PC-3 (cell line): Measurements from ENCODE around the gene ANGPTL4. TPM values are rescaled to one million over a fixed set of nuclear protein-coding genes. Genes with fewer than 3 reads are reported as not detected.

ENCODE experiments used
- ATAC-seq: fragments of 200-7000 bp; cut with Tn5 transposase; 2 replicates; pipeline ENCODE4 v1.9.1; 2020; ENCODE audit warnings: mild to moderate bottlenecking, moderate library complexity
- BruUV-seq: library from RNA; stranded (reverse); fragments of 400-500 nt; replicated peaks from 2 replicates; lab custom pipeline; 2021; lab: Mats Ljungman, UMichigan
- CTCF ChIA-PET: fragments of 300-600 bp; sonication (Branson Sonifier 250); formaldehyde crosslinking; loops from one replicate; lab custom pipeline; 2022; ENCODE audit warnings: antibody characterized with exemption; lab: Charles Lee
- POLR2A ChIA-PET: fragments of 300-600 bp; sonication (Branson Sonifier 250); formaldehyde crosslinking; loops from one replicate; lab custom pipeline; 2022; ENCODE audit warnings: antibody characterized with exemption; ENCODE audit not compliant: unreplicated experiment; lab: Charles Lee
- DNase-seq: peaks from one replicate; pipeline ENCODE4 v3.0.0-alpha.2; 2015
- H2AFZ ChIP-seq: fragments of 300-600 bp; sonication (generic); 2 replicates; pipeline ENCODE4 v1.6.0; 2016; ENCODE audit warnings: antibody characterized with exemption, low read length
- H3F3A ChIP-seq: fragments of 300-600 bp; sonication (generic); one replicate; pipeline ENCODE4 v1.6.0; 2017; ENCODE audit warnings: antibody characterized with exemption, low read length, control low read depth, mild to moderate bottlenecking; ENCODE audit not compliant: unreplicated experiment
- H3K27ac ChIP-seq: fragments of 300-600 bp; sonication (generic); 2 replicates; pipeline ENCODE4 v1.5.1; 2016; ENCODE audit warnings: mild to moderate bottlenecking, low read length
- H3K27me3 ChIP-seq: fragments of 300-600 bp; sonication (generic); 2 replicates; pipeline ENCODE4 v1.6.1; 2016; ENCODE audit warnings: low read length, mixed read lengths
- H3K36me3 ChIP-seq: fragments of 300-600 bp; sonication (generic); 2 replicates; pipeline ENCODE4 v1.6.1; 2016; ENCODE audit warnings: low read depth, mixed run types, low read length, mixed read lengths
- H3K4me1 ChIP-seq: fragments of 300-600 bp; sonication (generic); 2 replicates; pipeline ENCODE4 v1.5.1; 2016; ENCODE audit warnings: low read length; ENCODE audit not compliant: insufficient read depth
- H3K4me2 ChIP-seq: fragments of 300-600 bp; sonication (generic); 2 replicates; pipeline ENCODE4 v1.6.0; 2016; ENCODE audit warnings: low read length
- H3K4me3 ChIP-seq: fragments of 300-600 bp; sonication (generic); 2 replicates; pipeline ENCODE4 v1.5.1; 2016; ENCODE audit warnings: mild to moderate bottlenecking, low read length, mixed read lengths
- H3K79me2 ChIP-seq: fragments of 300-600 bp; sonication (generic); 2 replicates; pipeline ENCODE4 v1.6.1; 2017; ENCODE audit warnings: low read length, mixed read lengths
- H3K9ac ChIP-seq: fragments of 300-600 bp; sonication (generic); 2 replicates; pipeline ENCODE4 v1.6.0; 2016; ENCODE audit warnings: mild to moderate bottlenecking, low read length
- H3K9me2 ChIP-seq: fragments of 300-600 bp; sonication (generic); replicated peaks from 2 replicates; pipeline ENCODE4 v1.6.1; 2016; ENCODE audit warnings: mixed run types, low read length, mixed read lengths
- H3K9me3 ChIP-seq: fragments of 300-600 bp; sonication (generic); 2 replicates; pipeline ENCODE4 v1.6.1; 2016; ENCODE audit warnings: low read length, mixed read lengths
- H4K20me1 ChIP-seq: fragments of 300-600 bp; sonication (generic); 2 replicates; pipeline ENCODE4 v1.6.1; 2016; ENCODE audit warnings: low read length, mixed read lengths
- CTCF ChIP-seq: fragments of 300-600 bp; sonication (generic); conservative IDR thresholded peaks from 2 replicates; pipeline ENCODE4 v1.5.1; 2017; ENCODE audit warnings: antibody characterized with exemption, low read depth, mild to moderate bottlenecking, low read length
- EZH2 ChIP-seq: fragments of 300-600 bp; sonication (generic); IDR thresholded peaks from one replicate; pipeline ENCODE4 v1.6.1; 2017; ENCODE audit warnings: antibody characterized with exemption, mild to moderate bottlenecking, low read length; ENCODE audit not compliant: unreplicated experiment
- EZH2phosphoT487 ChIP-seq: fragments of 300-600 bp; sonication (generic); IDR thresholded peaks from 2 replicates; pipeline ENCODE4 v1.6.1; 2018; ENCODE audit warnings: mild to moderate bottlenecking, antibody characterized with exemption, low read length, borderline replicate concordance
- intact Hi-C: fragments of 100-400 bp; cut with micrococcal nuclease; formaldehyde crosslinking; loops from 2 replicates; pipeline ENCODE4 v1.9.0; 2023
- total RNA-seq: library from RNA; depleted of rRNA; stranded (reverse); fragments of >200 nt; gene quantifications from 2 replicates; pipeline ENCODE4 v1.2.3, GENCODE V29; 2014

The ANGPTL4 gene
- total RNA-seq, 1 experiment from 2014 or later: 6.7 TPM

GRCh38 chr19:8366961-8367326, 3.0 kb downstream of the ANGPTL4 start:
- Histone ChIP-seq H3F3A (no peaks in the 10 kb centered on the region), H3K9me2 (no peaks in the 10 kb centered on the region), H3K36me3 (no peaks in the 10 kb centered on the region), H3K4me3 (no peak overlapping the region), H3K9me3 (no peaks in the 10 kb centered on the region), H3K79me2 (no peaks in the 10 kb centered on the region), H3K27me3 (no peaks in the 10 kb centered on the region), H4K20me1 (no peaks in the 10 kb centered on the region), H3K9ac (no peak overlapping the region), H3K4me1 (peaks cover 36% of the 10 kb centered on the region), H3K27ac (no peak overlapping the region), H3K4me2 (peak overlapping the region; percentile 51; the same call in 1 of the 2 replicates), H2AFZ (no peak overlapping the region)
- no peak for ATAC-seq
- intact Hi-C loops: no loop called here
- TF ChIP-seq EZH2 (no peak), CTCF (no peak), EZH2phosphoT487 (no peak)
- POLR2A ChIA-PET: no interaction called here
- CTCF ChIA-PET: interaction anchor here (0.7 kb wide), 1 partner anchor 19 kb away, joined by 3 read pairs; no protein-coding TSS in a partner anchor
- DNase-seq: no peak
- BruUV-seq: no TSS peak

- Histone ChIP-seq H3K4me1 (peaks cover 32% of the 10 kb centered on the region), H3K36me3 (no peaks in the 10 kb centered on the region), H3K4me2 (peak overlapping the region; percentile 51), H2AFZ (no peak overlapping the region), H3F3A (no peaks in the 10 kb centered on the region), H3K9me2 (no peaks in the 10 kb centered on the region), H3K27ac (no peak overlapping the region), H3K79me2 (no peaks in the 10 kb centered on the region), H3K9me3 (no peaks in the 10 kb centered on the region), H4K20me1 (no peaks in the 10 kb centered on the region), H3K27me3 (no peaks in the 10 kb centered on the region), H3K9ac (no peak overlapping the region), H3K4me3 (no peak overlapping the region)
- intact Hi-C loops: no loop called here
- CTCF ChIA-PET: no interaction called here
- POLR2A ChIA-PET: interaction anchor here (0.6 kb wide), 1 partner anchor 356 kb away, joined by 8 read pairs; no protein-coding TSS in a partner anchor
- ATAC-seq (peak; percentile 6; the same call in 1 of the 2 replicates), DNase-seq (peak; percentile 97)
- no TSS peak for BruUV-seq
- TF ChIP-seq EZH2: no peak
- TF ChIP-seq EZH2phosphoT487: no peak
- TF ChIP-seq CTCF: no peak
Measured at GRCh38 chr19:8367327-8368001, 3.5 kb downstream of the ANGPTL4 start.
